Prostate gland (tissue), 2 donors: ENCODE results near the gene APLNR. TPM values are rescaled to one million over a fixed set of nuclear protein-coding genes. Genes with fewer than 3 reads are reported as not detected.

Source experiments
- DNase-seq: peaks from one replicate; pipeline ENCODE4 v3.0.0-alpha.2; 2019; ENCODE audit warnings: low spot score
- H3K27ac ChIP-seq, 2 donors: fragments of 200-600 bp; sonication (generic); 2 replicates each; pipeline ENCODE4 v1.5.1; 2017 to 2019
- H3K27me3 ChIP-seq: fragments of 200-600 bp; sonication (generic); replicated peaks from 2 replicates; pipeline ENCODE4 v1.5.1; 2019; ENCODE audit not compliant: insufficient read depth
- H3K36me3 ChIP-seq, 2 donors: fragments of 200-600 bp; sonication (generic); 1 replicate in 1 of 2; 2 replicates in 1 of 2; pipeline versions ENCODE4 v1.5.1 to v1.8.1; 2017 to 2019
- H3K4me1 ChIP-seq: fragments of 200-600 bp; sonication (generic); replicated peaks from 2 replicates; pipeline ENCODE4 v1.5.1; 2019
- H3K4me3 ChIP-seq, 2 donors: fragments of 200-600 bp; sonication (generic); 2 replicates each; pipeline ENCODE4 v1.5.1; 2017 to 2019
- H3K9me3 ChIP-seq: fragments of 200-600 bp; sonication (generic); 2 replicates; pipeline ENCODE4 v1.5.1; 2017
- POLR2A ChIP-seq: fragments of 450-650 bp; IDR thresholded peaks from one replicate; pipeline ENCODE4 v1.6.1; 2016; ENCODE audit warnings: antibody characterized with exemption, mild to moderate bottlenecking
- POLR2AphosphoS5 ChIP-seq: sonication (generic); formaldehyde crosslinking; IDR thresholded peaks from one replicate; pipeline ENCODE4 v1.6.1; 2017; ENCODE audit warnings: antibody characterized with exemption
- WGBS: methylation state at CpG from one replicate; pipeline ENCODE4 v1.1.5; 2018; 5-methylcytosine and 5-hydroxymethylcytosine counted together
- intact Hi-C: fragments of 100-400 bp; cut with DNase I; formaldehyde crosslinking; loops from one replicate; pipeline ENCODE4 v1.14.2; 2022
- total RNA-seq, 2 donors: library from RNA; depleted of rRNA; stranded (reverse); fragments of >200 nt; gene quantifications; one replicate each; pipeline ENCODE4 v1.1.0, GENCODE V29; 2016
- TF ChIP-seq, protein P1 (sequence below), 4 experiments: fragments of 200-600 bp in 2 of 4; fragments of 450-650 bp in 2 of 4; sonication (generic) in 2 of 4; IDR thresholded peaks; 1 replicate in 3 of 4; 2 replicates in 1 of 4; pipeline ENCODE4 v1.5.1; 2016 to 2019; ENCODE audit warnings: antibody characterized with exemption in 4 of 4, mild to moderate bottlenecking in 2 of 4, moderate library complexity in 2 of 4

Gene APLNR
- total RNA-seq, 2 donors from 2014 or later = 1.7 TPM; not detected in 1

- TF ChIP-seq, protein P1, sequence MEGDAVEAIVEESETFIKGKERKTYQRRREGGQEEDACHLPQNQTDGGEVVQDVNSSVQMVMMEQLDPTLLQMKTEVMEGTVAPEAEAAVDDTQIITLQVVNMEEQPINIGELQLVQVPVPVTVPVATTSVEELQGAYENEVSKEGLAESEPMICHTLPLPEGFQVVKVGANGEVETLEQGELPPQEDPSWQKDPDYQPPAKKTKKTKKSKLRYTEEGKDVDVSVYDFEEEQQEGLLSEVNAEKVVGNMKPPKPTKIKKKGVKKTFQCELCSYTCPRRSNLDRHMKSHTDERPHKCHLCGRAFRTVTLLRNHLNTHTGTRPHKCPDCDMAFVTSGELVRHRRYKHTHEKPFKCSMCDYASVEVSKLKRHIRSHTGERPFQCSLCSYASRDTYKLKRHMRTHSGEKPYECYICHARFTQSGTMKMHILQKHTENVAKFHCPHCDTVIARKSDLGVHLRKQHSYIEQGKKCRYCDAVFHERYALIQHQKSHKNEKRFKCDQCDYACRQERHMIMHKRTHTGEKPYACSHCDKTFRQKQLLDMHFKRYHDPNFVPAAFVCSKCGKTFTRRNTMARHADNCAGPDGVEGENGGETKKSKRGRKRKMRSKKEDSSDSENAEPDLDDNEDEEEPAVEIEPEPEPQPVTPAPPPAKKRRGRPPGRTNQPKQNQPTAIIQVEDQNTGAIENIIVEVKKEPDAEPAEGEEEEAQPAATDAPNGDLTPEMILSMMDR (IDR thresholded peaks at IDR 0.05) = no peak
- TF ChIP-seq POLR2A = no peak
- TF ChIP-seq POLR2AphosphoS5 = no peak
- intact Hi-C loops = no loop called here
- Histone ChIP-seq H3K4me1 (no peaks in the 10 kb centered on the region), H3K9me3 (no peaks in the 10 kb centered on the region), H3K27me3 (no peaks in the 10 kb centered on the region), H3K36me3 (no peaks in the 10 kb centered on the region), H3K4me3 (no peak overlapping the region), H3K27ac (no peak overlapping the region)
- WGBS = 66% methylated on average over 4 of the region's 4 CpGs
- no peak for DNase-seq
Observed at GRCh38 chr11:57262157-57262556, 25.1 kb upstream of the APLNR start.

- no peaks in the 10 kb centered on the region for H3K36me3 ChIP-seq
- intact Hi-C loops = no loop called here
- TF ChIP-seq, protein P1 (IDR thresholded peaks at IDR 0.05) = no peak
- TF ChIP-seq POLR2AphosphoS5 (no peak), POLR2A (no peak)
- 70% methylated on average over 5 of the region's 5 CpGs for WGBS
- DNase-seq = no peak
- no peak overlapping the region for H3K27ac ChIP-seq
- H3K4me3 ChIP-seq = no peak overlapping the region
- no peaks in the 10 kb centered on the region for H3K4me1 ChIP-seq
- H3K27me3 ChIP-seq = no peaks in the 10 kb centered on the region
- no peaks in the 10 kb centered on the region for H3K9me3 ChIP-seq
Observed at GRCh38 chr11:57260937-57261783, 24.1 kb upstream of the APLNR start.

GRCh38 chr11:57256119-57256518 lies 19.1 kb upstream of the APLNR start:
- TF ChIP-seq, protein P1 (IDR thresholded peaks at IDR 0.05) = no peak
- TF ChIP-seq POLR2A (no peak), POLR2AphosphoS5 (no peak)
- no peaks in the 10 kb centered on the region for H3K27me3 ChIP-seq
- intact Hi-C loops = no loop called here
- no peaks in the 10 kb centered on the region for H3K36me3 ChIP-seq
- H3K4me3 ChIP-seq = no peak overlapping the region
- H3K4me1 ChIP-seq = no peaks in the 10 kb centered on the region
- no peak overlapping the region for H3K27ac ChIP-seq
- H3K9me3 ChIP-seq = no peaks in the 10 kb centered on the region
- no peak for DNase-seq

- Histone ChIP-seq H3K27ac (no peak overlapping the region), H3K36me3 (no peaks in the 10 kb centered on the region), H3K27me3 (no peaks in the 10 kb centered on the region), H3K4me3 (no peak overlapping the region), H3K9me3 (no peaks in the 10 kb centered on the region), H3K4me1 (no peaks in the 10 kb centered on the region)
- TF ChIP-seq POLR2A (no peak), POLR2AphosphoS5 (no peak)
- TF ChIP-seq, protein P1 (IDR thresholded peaks at IDR 0.05) = no peak
- DNase-seq = no peak
- intact Hi-C loops = no loop called here
- 10% methylated on average over 1 of the region's 1 CpG for WGBS
Observed at GRCh38 chr11:57255618-57256017, 18.6 kb upstream of the APLNR start.

DNA sequence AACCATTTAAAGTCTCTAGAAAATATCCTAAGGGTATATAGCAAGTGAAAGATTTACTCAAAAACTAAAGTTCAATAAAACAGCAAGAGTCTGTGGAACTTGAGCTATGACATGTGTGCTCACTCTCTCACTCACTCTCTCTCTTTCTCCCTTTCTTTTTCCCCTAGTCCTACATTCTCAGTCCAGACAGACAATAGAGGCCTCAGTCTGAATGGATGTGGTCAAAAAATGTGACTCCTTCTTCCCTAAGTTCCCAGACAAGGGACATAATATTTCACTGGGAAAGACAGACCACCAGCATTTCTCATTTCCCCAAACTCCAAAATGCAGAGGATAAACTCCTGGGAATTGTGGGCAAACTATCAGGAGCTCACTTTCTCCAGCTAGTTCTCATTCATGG lies 17.6 kb upstream of the APLNR start:
- H3K27me3 ChIP-seq = no peaks in the 10 kb centered on the region
- no peak overlapping the region for H3K27ac ChIP-seq
- TF ChIP-seq POLR2A = no peak
- TF ChIP-seq POLR2AphosphoS5 = no peak
- TF ChIP-seq, protein P1 (IDR thresholded peaks at IDR 0.05) = no peak
- H3K36me3 ChIP-seq = no peaks in the 10 kb centered on the region
- DNase-seq = no peak
- no peaks in the 10 kb centered on the region for H3K9me3 ChIP-seq
- no peaks in the 10 kb centered on the region for H3K4me1 ChIP-seq
- H3K4me3 ChIP-seq = no peak overlapping the region
- intact Hi-C loops = no loop called here
